SJCRH30 (cell line): ENCODE data around the gene MAG. TPM values are rescaled to one million over a fixed set of nuclear protein-coding genes. Genes with fewer than 3 reads are reported as not detected.
A peak's percentile ranks its signal among the peaks of the same experiment; 100 is the strongest.

Source experiments
- DNase-seq, 2 experiments: peaks; one replicate each; pipeline ENCODE4 v3.0.0-alpha.2; 2015 to 2020
- H3K27ac ChIP-seq: fragments of 250-450 bp; sonication (Bioruptor Pico); 2 replicates; pipeline ENCODE4 v1.5.1; 2020; ENCODE audit warnings: mild to moderate bottlenecking, moderate library complexity
- H3K27me3 ChIP-seq: fragments of 250-450 bp; sonication (Bioruptor Pico); 2 replicates; pipeline ENCODE4 v1.5.1; 2020; ENCODE audit warnings: mild to moderate bottlenecking, moderate library complexity
- H3K36me3 ChIP-seq: fragments of 250-450 bp; sonication (Bioruptor Pico); 2 replicates; pipeline ENCODE4 v1.5.1; 2020; ENCODE audit warnings: mild to moderate bottlenecking, moderate library complexity
- H3K4me1 ChIP-seq: fragments of 250-450 bp; sonication (Bioruptor Pico); 2 replicates; pipeline ENCODE4 v1.5.1; 2020; ENCODE audit warnings: mild to moderate bottlenecking, moderate library complexity
- H3K4me3 ChIP-seq: fragments of 250-450 bp; sonication (Bioruptor Pico); 2 replicates; pipeline ENCODE4 v1.5.1; 2020; ENCODE audit warnings: mild to moderate bottlenecking, moderate library complexity
- H3K9me3 ChIP-seq: fragments of 250-450 bp; sonication (Bioruptor Pico); replicated peaks from 2 replicates; pipeline ENCODE4 v1.5.1; 2020; ENCODE audit warnings: mild to moderate bottlenecking, moderate library complexity
- total RNA-seq: library from RNA; depleted of rRNA; stranded (reverse); fragments of >200 nt; shearing (Covaris generic); gene quantifications from 2 replicates; pipeline ENCODE4 v1.2.3, GENCODE V29; 2014

The MAG gene
- total RNA-seq, 1 experiment from 2014 or later = 1.2 TPM

DNA sequence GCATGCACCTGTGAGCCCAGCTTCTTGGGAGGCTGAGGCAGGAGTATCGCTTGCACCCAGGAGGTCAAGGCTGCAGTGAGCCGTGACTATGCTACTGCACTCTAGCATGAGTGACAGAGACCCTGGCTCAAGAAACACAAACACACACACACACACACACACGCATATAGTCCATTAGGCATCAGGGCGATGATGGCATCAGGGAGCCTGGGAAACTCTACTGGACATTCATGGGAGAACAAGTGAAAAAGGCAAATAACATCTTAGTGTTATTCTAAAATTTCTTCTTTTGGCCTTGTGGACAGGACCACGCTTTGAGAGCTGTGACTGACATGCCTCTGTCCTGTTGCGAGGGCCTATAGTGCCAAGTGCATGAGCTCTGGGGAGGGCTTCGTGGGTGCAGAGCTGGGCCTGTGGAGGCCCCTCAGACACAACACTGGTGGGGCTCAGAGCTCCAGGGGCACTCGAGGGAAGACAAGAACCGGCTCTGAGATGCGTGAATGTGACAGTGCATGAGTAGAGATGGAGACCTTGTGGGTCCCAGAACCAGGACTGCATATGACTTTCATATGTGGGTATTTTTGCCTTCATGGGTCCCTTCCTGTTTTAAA, 31.2 kb upstream of the MAG start:
- H3K4me3 ChIP-seq = no peak overlapping the region
- no peaks in the 10 kb centered on the region for H3K4me1 ChIP-seq
- H3K36me3 ChIP-seq = no peaks in the 10 kb centered on the region
- peaks cover 2% of the 10 kb centered on the region; the same call in 1 of the 2 replicates for H3K27me3 ChIP-seq
- H3K27ac ChIP-seq = no peak overlapping the region
- no peaks in the 10 kb centered on the region for H3K9me3 ChIP-seq
- DNase-seq = no peak

DNA sequence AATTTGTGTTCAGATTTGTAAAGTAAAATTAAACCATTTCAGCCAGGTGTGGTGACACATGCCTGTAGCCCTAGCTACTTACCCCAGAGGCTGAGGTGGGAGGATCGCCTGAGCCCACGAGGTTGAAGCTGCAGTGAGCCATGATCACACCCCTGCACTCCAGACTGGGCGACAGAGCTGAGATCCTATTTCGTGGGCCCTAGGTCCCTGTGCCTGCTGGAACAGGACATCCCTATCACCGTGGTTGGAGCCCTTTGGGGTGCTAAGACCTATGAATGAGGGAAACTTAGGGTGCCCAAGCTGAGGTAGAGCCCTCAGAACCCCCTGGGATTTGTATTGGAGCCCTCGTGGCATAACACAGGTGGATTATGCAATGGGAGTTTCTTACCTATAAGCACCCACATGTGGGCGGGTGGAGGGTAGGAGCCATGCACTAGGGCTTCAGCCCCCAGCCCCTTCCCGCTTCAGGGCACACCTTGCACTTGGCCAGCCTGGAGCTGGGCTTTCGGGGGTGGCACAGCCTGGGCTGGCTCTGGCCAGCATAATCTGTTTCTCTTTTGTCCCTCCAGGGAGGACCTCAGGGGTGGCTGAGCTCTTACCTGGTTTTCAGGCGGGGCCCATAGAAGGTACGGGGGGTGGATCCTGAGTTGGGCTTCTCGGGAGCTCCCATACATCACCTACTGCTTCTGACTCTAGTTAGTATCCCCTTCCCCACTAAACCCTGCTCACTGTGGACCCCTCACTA, 30.4 kb upstream of the MAG start:
- H3K4me1 ChIP-seq = no peaks in the 10 kb centered on the region
- no peaks in the 10 kb centered on the region for H3K36me3 ChIP-seq
- DNase-seq = no peak
- H3K27ac ChIP-seq = no peak overlapping the region
- H3K4me3 ChIP-seq = no peak overlapping the region
- H3K27me3 ChIP-seq = no peaks in the 10 kb centered on the region
- no peaks in the 10 kb centered on the region for H3K9me3 ChIP-seq

DNA sequence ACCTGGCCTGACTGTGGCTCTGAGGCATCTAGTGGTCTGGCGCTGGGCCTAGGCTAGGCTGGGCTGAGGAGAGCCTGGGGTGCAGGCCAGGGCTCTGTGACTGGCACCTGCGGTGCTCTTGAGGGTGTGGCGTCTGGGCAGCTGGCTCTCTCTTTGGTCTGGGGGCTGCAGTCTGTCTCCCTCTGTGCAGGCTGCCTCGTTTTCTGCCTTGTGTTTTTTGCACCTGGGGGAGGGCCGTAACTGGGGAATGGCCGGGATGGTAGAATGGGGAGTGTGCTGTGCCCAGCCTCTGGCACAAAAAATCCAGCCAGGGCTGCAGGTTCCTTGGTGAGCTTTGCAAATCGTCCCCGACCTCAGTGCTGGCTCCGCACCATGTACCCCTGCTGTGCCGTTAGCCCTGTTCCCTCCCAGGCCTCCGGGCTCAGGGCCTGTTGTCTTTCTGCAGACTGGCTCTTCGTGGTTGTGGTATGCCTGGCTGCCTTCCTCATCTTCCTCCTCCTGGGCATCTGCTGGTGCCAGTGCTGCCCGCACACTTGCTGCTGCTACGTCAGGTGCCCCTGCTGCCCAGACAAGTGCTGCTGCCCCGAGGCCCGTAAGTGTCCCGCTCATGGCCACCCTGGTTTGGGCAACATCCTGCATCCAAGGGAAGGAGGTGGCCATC, 29.7 kb upstream of the MAG start:
- DNase-seq = peak in 1 of 2 experiments; percentile 5
- Histone ChIP-seq H3K27me3 (no peaks in the 10 kb centered on the region), H3K4me3 (no peak overlapping the region), H3K4me1 (no peaks in the 10 kb centered on the region), H3K9me3 (no peaks in the 10 kb centered on the region), H3K36me3 (no peaks in the 10 kb centered on the region), H3K27ac (no peak overlapping the region)

GRCh38 chr19:35264268-35265125, 27.5 kb upstream of the MAG start:
- no peaks in the 10 kb centered on the region for H3K9me3 ChIP-seq
- peak in 1 of 2 experiments; percentile 4 for DNase-seq
- no peaks in the 10 kb centered on the region for H3K36me3 ChIP-seq
- no peak overlapping the region for H3K4me3 ChIP-seq
- no peak overlapping the region for H3K27ac ChIP-seq
- H3K27me3 ChIP-seq = no peaks in the 10 kb centered on the region
- no peaks in the 10 kb centered on the region for H3K4me1 ChIP-seq

- Histone ChIP-seq H3K4me1 (no peaks in the 10 kb centered on the region), H3K27ac (no peak overlapping the region), H3K27me3 (no peaks in the 10 kb centered on the region), H3K9me3 (no peaks in the 10 kb centered on the region), H3K36me3 (no peaks in the 10 kb centered on the region), H3K4me3 (no peak overlapping the region)
- no peak for DNase-seq
Observed at GRCh38 chr19:35265126-35265899, 26.6 kb upstream of the MAG start.

GRCh38 chr19:35265900-35266519, 26.0 kb upstream of the MAG start:
- Histone ChIP-seq H3K4me1 (no peaks in the 10 kb centered on the region), H3K27me3 (no peaks in the 10 kb centered on the region), H3K36me3 (peaks cover 5% of the 10 kb centered on the region), H3K27ac (no peak overlapping the region), H3K9me3 (no peaks in the 10 kb centered on the region), H3K4me3 (no peak overlapping the region)
- peak in 1 of 2 experiments; percentile 1 for DNase-seq

DNA sequence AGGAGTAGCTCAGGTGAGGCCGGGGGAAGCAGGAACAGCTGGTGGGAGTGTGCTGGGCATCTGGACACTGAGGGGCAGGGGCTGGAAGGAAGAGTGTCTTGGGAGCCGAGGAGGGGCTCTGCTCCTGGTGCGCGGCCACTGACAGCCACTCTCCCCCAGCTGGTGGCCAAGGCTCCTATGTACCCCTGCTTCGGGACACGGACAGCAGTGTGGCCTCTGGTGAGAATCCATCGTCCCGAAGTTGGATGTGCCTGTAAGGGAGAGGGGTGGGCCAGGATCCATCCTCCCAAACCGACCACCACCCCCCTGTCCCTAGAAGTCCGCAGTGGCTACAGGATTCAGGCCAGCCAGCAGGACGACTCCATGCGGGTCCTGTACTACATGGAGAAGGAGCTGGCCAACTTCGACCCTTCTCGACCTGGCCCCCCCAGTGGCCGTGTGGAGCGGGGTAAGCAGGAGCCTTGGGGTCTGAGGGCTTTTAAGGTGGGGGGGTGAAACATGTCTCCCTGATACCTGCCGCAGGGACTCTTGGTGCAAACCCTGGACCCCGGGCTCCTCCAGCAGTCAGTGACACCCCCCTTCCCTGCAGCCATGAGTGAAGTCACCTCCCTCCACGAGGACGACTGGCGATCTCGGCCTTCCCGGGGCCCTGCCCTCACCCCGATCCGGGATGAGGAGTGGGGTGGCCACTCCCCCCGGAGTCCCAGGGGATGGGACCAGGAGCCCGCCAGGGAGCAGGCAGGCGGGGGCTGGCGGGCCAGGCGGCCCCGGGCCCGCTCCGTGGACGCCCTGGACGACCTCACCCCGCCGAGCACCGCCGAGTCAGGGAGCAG, 25.2 kb upstream of the MAG start:
- Histone ChIP-seq H3K4me1 (no peaks in the 10 kb centered on the region), H3K36me3 (peaks cover 12% of the 10 kb centered on the region), H3K27me3 (no peaks in the 10 kb centered on the region), H3K27ac (peak overlapping the region; percentile 66), H3K9me3 (no peaks in the 10 kb centered on the region), H3K4me3 (peak overlapping the region; percentile 99)
- peak; percentile 45 to 49 for DNase-seq

DNA sequence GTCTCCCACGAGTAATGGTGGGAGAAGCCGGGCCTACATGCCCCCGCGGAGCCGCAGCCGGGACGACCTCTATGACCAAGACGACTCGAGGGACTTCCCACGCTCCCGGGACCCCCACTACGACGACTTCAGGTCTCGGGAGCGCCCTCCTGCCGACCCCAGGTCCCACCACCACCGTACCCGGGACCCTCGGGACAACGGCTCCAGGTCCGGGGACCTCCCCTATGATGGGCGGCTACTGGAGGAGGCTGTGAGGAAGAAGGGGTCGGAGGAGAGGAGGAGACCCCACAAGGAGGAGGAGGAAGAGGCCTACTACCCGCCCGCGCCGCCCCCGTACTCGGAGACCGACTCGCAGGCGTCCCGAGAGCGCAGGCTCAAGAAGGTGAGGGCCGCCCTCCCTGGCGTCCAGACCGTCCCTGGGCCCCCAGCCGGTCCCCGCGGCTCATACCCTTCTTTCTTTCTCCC, 24.6 kb upstream of the MAG start:
- peak; percentile 45 to 60 for DNase-seq
- H3K9me3 ChIP-seq = no peaks in the 10 kb centered on the region
- no peaks in the 10 kb centered on the region for H3K4me1 ChIP-seq

GRCh38 chr19:35267818-35268535, 24.0 kb upstream of the MAG start:
- peak; percentile 53 to 79 for DNase-seq
- Histone ChIP-seq H3K27me3 (no peaks in the 10 kb centered on the region), H3K9me3 (no peaks in the 10 kb centered on the region), H3K36me3 (peaks cover 20% of the 10 kb centered on the region), H3K4me1 (no peaks in the 10 kb centered on the region), H3K4me3 (peak overlapping the region; percentile 99), H3K27ac (peak overlapping the region; percentile 66)

More for the DNA sequence above, 24.6 kb upstream of the MAG start:
- Histone ChIP-seq H3K27me3 (no peaks in the 10 kb centered on the region), H3K27ac (peak overlapping the region; percentile 66), H3K36me3 (peaks cover 19% of the 10 kb centered on the region), H3K4me3 (peak overlapping the region; percentile 99)

- peak; percentile 80 to 82 for DNase-seq
- peaks cover 22% of the 10 kb centered on the region for H3K36me3 ChIP-seq
Observed at GRCh38 chr19:35268536-35269437, 23.2 kb upstream of the MAG start, which contains the start of gene USF2. TSS of gene USF2 (plus strand) at chr19:35268962. CDS start at chr19:35269102, 140 bp downstream.

GRCh38 chr19:35269438-35270117, 22.4 kb upstream of the MAG start:
- Histone ChIP-seq H3K27me3 (no peaks in the 10 kb centered on the region), H3K9me3 (no peaks in the 10 kb centered on the region), H3K36me3 (peaks cover 22% of the 10 kb centered on the region), H3K4me1 (no peaks in the 10 kb centered on the region), H3K27ac (peak overlapping the region; percentile 64; the same call in 1 of the 2 replicates), H3K4me3 (peak overlapping the region; percentile 96)
- peak; percentile 92 to 94 for DNase-seq

More at GRCh38 chr19:35268536-35269437, 23.2 kb upstream of the MAG start, which contains the start of gene USF2:
- no peaks in the 10 kb centered on the region for H3K27me3 ChIP-seq
- peak within 1 kb of the TSS; percentile 99 for H3K4me3 ChIP-seq
- H3K9me3 ChIP-seq = no peaks in the 10 kb centered on the region
- no peaks in the 10 kb centered on the region for H3K4me1 ChIP-seq
- H3K27ac ChIP-seq = peak within 1 kb of the TSS; percentile 66
